GM19438 (cell line): ENCODE data around the gene CENPM.

Experiments used
- ATAC-seq: cut with Tn5 transposase; IDR thresholded peaks from one replicate; pipeline ENCODE4 v1.9.1; 2021; ENCODE audit warnings: low read depth; ENCODE audit not compliant: unreplicated experiment

The CENPM gene

DNA sequence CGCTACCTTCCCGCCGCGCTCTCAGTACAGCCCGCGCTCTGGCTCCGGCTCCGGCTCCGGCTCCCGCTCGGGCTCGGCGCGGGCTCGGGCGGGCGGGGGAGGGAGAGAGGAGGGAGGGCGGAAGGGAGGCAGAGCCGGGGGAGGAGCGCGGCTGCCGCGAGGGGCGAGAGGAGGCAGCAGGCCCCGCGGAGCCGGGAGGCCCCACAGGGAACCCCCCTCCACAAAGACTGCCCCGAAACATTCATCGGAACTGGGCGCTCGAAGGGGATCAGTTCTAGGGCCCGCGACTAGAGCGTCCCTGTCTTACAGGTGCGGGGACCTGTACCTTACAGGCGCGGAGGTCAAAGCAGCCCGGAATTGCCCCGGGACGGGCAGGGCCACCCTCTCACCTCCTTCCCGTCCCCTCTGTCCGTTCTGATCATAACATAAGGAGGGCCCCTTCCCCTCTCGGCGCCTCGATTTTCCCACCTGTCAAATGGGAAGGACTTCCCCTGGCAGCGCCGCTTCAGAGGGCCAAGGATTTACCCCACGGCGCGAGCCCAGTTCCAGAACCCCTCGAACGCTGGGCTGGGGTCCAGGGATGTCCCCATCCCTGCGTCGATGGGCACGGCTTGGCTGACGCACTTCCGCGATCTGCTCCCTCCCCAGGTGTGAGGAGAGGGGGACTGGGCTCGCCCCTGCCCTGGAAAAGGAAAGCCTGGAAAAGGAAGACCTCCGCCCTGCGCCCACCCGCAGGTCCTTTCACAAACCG, 31.7 kb downstream of the CENPM start, which contains the start of gene SHISA8:
TSS of gene SHISA8 (minus strand) at position 40 of the 751 bp plus-strand sequence. CDS start 407 bp downstream, outside the sequence.
- ATAC-seq: no peak

DNA sequence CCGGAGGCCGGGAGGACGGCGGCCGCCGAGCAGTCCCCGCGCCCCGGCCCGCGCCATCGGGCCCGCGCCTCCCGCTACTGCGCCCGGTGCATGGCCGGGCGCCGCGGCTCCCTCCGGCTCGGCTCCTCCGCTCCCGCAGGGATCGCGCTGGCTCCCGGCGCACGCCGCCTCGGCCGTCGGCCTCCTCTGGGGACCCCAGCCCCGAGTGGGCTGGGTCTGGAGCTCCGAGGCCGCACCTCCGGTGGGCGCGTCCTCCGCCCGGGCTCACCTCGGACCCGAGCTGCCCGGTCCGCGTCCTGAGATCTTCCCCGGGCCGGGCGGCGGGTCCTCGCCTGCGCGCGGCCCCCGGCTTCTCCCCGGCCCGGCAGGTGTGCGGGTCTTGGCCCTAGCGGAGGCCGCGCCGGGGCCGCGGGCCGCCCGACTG, 32.3 kb downstream of the CENPM start:
- ATAC-seq: no peak

DNA sequence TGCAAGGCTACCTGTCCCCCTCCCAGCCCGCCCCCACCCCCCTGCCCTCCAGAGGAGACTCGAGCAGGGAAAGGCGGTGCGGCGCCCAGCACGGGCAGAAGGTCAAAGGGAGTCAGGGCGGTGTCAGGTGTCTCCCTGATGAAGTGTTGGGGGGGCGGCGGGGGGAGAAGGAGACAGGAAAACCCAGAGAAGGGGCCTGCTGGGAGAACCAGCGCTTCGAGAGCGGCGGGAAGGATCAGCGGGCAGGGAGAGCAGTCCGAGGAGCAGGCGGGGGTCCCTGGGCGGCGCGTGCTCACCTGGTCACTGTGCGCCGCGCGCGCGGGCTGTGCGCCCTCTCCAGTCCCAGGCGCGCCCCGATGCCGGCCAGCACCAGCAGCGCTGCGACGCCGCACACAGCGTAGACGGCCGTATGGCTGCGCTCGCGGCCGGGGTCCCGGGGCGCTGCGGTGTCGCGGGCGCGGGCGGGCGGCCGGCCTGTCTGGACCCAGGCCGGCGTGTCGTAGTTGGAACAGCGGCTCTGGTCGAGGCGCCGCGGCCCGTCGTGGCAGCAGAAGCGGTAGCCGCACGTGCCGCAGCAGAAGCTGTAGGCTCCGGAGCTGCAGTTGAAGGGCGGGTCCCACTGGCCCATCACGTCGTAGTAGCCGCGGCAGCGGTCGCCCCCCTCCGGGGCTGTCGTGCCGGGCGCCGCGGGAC, 33.0 kb downstream of the CENPM start:
- no peak for ATAC-seq

DNA sequence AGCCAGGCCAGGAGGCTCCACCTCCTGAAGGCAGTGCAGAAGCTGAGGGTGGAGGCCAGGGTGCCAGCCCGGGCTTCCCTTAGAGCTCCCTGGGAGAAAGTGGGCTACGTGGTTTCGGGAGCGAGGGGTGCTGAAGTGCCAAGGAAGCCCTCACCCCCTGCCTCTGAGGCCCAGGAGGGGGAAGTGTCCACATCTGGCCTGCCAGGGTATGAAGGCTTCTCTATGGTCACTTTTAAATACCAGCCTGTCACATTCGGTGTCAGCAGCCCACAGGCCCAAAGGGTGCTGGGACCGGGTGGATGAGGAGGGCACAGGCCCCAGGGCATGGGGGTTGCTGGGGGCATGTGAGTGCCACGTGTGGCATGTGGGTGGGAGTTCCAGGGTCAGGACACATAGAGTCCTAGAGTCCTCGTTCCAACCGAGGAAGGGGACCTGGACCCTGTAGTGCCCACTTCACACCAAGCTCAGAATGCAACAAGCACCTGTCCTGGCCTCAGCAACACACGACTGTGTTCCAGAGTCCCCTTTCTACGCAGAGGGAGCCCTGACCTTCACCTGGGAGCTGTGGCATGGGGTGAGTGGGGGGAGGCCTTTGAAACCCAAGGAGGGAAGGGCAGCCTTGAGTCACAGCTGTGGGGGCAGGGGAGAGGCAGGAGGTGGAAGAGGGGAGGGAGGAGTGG, 33.8 kb downstream of the CENPM start:
- ATAC-seq: no peak

DNA sequence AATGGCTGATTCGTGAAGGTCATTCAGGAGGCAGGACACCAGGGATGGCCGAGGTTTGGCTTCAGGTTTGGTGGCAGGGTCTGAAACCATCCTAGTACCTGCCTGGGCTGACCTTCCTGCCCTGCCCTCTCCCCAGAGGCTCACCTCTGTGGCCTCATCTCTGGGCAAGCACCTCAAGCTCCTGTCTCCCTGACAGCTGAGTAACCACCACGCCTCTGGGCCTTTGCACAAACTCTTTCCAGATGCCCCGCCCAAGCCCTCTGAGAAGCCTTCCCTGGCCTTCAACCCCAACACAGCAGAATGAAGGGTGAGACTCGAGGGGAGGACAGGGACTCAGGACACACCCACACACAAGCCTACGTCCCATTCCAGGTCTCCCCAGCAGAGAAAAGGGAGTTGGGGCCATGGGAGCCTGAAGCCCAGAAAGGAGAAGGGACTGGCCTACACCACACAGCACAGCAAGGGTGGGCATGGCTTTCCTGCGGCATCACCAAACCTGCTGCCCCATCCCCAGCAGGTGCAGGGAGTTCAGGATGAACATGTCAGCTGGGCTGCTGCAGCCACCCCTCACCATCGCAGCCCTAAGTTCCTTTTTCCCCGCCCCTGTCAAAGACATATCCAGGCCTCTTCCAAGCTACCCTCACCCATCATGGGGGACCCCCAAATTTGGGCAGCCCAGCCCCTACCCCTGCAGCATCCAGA, 34.5 kb downstream of the CENPM start:
- no peak for ATAC-seq

DNA sequence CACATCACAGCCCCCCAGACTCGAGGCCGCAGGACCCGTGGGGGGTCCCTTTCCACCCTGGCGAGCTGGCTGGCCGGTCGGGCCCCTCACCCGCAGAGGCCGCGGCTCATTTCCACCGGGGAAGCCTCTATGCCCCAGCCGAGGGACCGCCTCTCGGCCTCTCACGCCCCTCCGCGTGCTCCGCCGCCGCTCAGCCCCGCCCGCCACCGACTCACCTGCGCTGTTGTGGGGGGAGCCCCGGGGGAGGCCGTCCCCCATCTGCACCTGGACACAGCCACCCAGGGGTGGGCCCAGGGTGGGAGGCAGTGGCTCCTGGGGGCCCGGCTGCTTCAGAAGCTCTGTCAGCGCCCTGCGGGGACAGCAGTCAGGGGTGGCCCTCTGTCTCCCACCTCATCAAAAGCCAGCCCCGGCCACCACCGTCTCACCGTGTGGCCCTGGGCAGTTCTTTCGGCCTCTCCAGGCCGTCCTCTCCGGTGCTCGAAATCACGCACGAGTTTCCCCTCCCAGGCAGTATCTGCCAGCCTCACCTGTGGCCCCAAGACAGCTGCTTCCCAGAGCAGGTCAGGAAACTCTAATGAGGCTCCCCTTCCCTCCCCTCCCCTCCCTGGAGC, 35.8 kb downstream of the CENPM start:
- no peak for ATAC-seq

DNA sequence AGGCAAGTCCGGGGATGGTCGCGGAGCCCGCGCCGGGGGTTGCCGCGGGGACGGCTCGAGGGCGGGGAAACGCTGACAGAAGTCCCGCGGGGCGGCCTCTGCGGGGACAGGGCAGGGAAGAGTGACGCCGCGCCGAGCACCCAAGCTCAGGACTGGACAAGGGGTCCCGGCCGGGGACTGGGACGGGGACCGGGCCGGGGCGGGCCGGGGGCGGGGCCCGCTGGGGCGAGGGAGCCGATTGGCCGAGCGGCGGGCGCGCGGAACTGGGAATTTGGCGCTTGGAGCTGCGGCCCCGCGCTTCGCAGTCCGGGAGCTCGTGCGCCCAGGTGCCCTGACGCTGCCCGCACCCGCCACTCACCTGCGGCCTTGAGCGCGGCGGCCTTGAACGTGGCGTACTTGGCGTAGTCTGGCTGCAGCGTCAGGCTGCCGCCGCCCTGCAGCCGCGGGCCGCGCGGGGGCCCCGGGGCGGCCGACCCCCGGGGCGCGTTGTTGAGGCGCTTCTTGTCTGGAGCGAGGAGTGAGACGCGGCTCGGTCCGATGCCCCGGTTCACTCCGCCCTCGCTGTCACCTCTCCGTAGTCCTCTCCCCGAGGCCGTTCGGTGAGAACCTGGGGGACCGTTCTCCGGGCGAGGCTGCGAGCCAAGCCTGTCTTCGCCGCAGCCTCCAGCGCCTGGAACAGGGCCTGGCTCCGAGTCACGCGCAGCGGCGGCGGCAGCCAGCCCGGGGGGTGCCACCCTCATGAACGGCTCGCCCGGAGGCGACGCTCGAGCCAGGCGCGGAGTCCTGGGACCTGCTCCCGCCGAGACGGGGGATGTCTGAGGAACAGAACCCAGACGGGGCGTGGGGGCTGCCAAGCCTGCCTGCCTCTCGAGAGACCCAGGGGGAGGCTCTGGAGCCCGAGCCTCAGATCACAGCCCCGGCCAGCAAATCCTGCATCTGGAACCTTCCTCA, 36.6 kb downstream of the CENPM start:
- ATAC-seq: no peak

DNA sequence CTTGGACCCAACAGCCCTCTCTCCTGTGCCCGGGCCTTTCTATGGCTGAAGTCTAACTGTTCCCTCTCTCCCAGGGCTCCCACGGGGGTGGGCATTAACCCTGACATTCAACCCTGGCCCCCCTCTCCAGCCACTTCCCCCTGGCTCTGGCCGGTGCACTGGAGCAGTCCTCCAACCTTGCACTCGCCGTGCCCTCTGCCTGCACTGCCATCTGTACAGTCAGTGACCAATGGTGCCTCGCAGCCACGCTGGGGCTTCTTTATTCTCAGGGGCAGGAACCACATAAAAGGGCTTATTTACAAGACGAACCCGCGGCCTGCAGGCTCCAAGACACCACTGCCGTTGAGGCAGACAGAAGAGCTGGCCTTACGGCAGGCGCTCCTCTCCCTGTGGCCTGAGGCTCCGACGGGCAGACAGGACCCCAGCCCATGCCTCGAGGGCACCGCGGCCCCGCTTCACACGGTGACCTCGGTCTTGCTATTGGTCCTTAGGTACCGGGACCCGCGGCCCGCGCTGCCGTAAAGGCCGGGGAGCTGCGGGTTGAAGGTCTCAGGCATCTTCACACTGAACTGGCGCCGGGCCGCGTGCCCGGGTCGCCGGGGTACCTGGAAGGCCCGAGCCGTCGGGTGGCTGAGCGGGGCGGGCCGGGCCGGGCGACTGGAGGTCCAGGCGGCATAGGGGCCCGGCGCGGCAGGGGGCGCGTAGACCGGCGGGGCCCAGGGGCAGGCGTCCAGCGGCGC, 37.5 kb downstream of the CENPM start:
- no peak for ATAC-seq

DNA sequence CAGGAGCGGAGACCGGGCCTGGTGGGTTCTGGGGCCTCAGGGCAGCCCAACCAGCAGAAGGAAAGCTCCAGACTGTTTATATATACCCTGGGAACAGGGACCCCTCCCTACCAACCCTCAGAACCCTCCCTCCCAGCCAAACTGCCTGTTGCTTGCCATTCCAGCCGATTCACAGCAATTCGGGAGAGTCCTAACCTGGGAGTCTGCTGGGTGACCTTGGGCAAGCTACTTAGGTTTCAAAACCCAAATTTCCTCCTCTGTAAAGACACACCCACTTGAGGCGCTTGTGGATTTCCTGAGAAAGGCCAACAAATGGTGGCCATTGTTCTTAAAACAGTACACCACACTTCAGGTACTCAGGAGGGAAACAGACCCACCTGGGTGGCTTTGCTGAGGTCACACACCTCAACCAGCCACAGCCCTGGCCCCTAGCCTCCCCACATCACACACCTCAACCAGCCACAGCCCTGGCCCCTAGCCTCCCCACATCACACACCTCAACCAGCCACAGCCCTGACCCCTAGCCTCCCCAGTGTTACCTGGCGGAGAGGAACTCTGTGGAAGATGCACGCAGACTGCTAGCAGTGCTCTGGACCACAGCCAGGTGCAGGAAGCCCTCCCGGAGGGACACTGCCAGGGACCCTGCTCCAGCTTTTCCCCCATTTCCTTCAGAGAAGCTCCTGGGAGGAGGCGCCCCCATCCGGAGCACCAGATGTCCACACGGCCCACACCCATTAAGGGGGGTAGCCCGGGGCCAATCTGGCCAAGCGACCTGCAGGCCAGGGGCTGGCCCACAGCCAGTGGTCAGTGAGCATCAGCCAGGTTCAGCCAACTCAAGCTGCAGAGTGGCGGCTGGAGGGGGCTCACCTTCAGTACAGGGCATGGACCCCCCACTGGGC, 38.3 kb downstream of the CENPM start:
- no peak for ATAC-seq

DNA sequence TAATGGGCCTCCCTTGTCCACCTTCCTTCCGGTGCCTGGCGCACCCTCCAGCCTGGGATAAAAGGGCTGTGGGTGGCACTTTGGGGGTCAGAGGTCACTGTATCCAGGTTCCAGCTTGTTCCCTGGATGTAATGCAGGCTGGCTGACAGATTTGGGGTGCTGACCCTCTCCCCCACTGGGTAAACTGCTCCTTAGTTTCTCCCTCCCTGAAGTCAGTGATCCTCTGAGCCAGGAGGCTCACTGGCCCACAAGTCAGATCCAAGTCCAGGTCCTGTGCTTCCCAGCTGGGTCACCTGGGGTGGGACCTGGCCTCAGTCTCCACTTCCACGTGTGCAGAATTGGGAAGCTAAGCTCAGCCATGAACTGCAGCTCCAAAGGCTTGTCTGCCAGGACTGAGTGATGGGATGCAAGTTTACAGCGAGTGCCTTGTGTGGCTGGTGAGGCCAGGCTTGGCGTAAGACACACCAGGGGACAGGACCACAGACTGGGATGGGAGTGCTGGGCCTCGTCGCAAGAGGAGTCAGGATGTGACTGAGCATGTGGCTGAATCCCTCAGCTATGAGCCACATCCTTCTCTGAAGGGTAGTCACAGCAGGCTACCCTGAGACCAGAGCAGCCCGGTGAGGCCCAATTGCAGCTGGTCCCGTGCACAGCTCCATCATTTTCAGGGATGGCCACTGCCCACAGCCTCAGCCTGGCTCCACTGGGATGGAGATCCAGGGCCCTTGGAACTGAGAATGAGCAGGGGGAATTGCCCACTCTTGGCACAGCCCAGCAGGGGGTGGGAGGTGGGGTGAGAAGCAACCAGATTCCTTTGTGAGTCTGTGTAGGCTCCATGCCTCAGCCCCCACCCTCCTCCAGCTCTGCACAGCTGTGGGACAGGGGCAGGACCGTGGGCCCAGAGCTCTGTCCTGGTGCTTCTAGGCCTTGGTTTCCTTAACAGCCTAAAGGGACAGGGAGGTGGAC, 39.2 kb downstream of the CENPM start:
- no peak for ATAC-seq

DNA sequence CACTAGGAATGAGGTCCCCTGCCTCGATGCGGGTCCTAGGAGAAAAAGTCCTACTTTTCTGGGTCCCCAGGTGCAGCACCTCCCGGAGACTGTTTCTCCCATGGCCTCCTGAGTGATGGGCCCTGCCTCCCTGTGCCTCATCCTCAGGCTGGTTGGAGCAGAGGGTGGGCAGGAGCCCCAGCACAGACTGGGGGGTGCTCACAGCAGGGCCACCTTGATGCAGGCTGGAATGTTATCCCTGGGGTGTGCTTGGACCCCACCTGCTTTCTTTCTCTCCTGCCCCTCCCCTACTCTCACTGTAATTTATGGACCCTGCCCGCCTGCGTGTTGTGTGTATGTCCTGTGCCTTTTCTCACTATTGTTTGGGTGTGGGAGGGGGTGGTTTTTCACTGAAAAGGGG, 40.1 kb downstream of the CENPM start:
- ATAC-seq: no peak

DNA sequence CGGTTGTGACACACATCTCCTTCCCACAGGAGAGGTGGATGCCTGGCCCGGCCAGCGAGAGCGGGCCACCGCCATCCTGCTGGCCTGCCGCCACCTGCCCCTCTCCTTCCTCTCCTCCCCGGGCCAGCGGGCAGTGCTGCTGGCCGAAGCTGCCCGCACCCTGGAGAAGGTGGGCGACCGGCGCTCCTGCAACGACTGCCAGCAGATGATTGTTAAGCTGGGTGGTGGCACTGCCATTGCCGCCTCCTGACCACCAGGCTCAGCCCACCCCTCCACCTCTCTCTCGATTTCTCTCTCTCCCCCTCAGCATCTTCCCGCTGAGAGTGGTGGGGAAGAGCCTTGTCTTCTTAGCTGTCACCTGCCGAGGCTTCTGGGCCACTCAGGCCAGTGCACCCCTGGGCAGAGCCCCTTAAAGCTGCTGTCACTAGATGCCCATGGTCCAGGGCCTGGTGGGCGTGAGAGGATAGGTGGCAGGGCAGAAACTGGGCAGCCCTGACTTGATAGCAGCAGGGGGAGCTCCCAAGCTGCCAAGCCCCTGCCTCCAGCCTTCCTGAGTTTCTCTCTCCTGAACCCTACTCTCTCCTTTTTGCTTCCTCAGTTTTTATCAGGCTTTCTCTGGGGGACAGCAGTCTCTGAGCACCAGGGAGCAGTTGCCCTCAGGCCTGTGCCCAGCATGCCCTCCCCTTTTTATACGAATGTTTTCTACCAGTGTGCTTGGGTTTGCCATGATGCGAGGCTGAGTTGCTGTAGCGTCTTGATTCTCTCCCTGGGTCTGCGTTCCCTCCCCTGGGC, 41.3 kb downstream of the CENPM start:
- ATAC-seq: no peak

DNA sequence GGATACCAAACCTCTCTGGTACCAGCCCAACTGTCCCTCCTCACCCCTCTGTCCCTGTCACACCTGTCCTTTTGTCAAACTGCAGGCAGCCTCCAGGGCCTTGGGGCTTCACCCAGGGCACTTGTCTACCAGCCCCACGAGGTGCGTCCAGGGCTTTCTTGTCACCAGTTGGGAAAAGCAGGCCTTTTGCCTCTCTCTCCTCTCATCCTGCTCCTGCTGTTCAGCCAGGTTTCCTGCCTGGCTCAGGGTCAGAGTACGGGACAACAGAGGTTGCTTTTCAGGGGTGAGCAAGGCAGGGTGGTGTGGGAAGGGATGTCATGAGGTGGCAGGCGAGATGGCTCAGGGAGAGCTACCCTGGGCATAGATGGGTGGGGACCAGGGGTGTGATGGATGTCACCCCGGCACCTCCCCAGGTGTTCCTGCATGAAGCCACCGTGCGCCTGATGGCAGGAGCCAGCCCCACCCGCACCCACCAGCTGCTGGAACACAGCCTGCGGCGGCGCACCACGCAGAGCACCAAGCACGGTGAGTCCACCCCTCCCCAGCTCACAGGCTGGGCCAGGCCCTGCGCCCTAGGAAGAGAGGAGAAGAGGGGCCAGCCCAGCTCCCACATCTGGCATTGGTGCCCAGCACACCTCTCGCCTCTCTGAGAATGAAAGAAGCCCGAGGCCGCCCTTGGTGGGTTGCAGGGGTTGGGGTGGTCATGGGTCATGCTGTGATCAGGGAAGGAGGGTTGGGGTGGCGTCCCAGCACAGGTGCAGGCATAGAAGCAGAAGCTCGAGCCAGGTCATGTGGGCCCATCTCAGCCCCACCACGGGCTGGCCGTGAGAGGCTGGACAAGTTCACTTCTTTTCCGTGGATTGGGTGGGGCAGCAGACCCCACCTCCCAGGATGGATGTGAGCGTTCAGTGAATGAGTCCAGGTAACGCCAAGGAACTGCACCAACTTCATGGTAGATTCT, 42.2 kb downstream of the CENPM start:
- no peak for ATAC-seq

DNA sequence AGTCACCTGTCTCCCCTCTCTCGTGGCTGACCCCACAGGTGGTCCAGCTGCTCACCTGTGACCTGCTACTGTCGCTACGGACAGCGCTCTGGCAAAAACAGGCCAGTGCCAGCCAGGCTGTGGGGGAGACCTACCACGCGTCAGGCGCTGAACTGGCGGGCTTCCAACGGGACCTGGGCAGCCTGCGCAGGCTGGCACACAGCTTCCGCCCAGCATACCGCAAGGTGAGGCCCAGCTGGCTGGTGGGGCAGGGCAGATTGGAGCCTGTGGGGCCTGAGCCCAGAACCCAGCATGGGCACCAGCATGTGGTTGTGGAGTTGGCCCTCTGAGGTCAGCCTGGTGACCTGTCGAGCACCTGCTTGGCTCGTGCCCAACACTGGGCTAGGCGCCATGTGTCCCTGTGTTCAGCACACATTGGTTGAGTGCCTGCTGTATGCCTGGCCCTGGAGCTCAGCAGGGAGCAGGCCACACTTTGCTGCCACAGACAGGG, 44.0 kb downstream of the CENPM start:
- ATAC-seq: no peak

DNA sequence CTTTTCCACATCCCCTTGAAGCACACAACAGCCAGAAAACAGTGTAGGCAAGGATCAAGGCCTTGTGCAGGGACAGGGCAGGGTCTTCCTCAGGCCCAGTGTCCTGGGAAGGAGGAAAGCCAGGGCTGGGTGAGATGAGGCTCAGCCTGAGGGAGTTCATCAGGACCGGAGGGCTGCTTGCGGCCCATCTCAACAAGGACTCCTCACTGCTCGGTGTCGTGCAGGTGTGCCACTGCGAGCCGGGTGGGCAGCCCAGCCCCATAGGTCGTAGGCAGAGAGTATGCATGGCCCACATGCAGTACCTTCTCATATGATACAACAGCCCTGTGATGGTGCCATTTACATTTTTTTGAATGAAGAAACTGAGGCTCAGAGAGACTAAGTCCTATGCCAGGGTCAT, 44.9 kb downstream of the CENPM start:
- ATAC-seq: no peak
